ENCODE results near the gene LBR. TPM values are rescaled to one million over a fixed set of nuclear protein-coding genes. Genes with fewer than 3 reads are reported as not detected.

Gene LBR
- total RNA-seq, 1 experiment from 2014 or later = 86.0 TPM

DNA sequence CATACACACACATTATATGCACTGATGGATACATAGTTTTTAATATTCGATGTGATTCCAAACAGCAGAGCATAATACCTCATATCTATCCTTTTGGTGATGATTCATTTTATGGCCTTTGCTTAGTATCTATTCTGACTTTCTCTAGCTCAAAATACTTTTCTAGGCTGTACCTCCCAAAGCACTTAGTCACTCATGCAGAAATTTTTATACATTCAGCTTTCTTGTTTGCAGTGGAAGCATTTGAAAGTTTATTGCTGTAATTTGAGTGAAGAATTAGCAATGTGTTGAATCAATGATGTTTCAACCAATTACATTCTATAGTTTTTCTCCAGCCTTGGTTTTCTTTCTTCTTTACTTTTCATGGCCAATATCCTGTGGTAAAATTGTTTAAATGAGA is 66.7 kb downstream of the LBR start:
- DNase-seq (ENCODE audit: low spot score) = no peak
- no peaks in the 10 kb centered on the region for H3K36me3 Mint-ChIP-seq
- no peak overlapping the region for H3K27ac Mint-ChIP-seq
- H3K27me3 Mint-ChIP-seq (ENCODE audit: low read depth) = peaks cover 23% of the 10 kb centered on the region
- no peaks in the 10 kb centered on the region for H3K4me1 Mint-ChIP-seq
- TF ChIP-seq, protein P1, sequence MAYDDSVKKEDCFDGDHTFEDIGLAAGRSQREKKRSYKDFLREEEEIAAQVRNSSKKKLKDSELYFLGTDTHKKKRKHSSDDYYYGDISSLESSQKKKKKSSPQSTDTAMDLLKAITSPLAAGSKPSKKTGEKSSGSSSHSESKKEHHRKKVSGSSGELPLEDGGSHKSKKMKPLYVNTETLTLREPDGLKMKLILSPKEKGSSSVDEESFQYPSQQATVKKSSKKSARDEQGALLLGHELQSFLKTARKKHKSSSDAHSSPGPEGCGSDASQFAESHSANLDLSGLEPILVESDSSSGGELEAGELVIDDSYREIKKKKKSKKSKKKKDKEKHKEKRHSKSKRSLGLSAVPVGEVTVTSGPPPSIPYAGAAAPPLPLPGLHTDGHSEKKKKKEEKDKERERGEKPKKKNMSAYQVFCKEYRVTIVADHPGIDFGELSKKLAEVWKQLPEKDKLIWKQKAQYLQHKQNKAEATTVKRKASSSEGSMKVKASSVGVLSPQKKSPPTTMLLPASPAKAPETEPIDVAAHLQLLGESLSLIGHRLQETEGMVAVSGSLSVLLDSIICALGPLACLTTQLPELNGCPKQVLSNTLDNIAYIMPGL (CRISPR knock-in tag; IDR thresholded peaks at IDR 0.05) = no peak
- TF ChIP-seq SMAD4 (CRISPR knock-in tag; IDR thresholded peaks at IDR 0.05) = no peak
- TF ChIP-seq ZNF416 (CRISPR knock-in tag; IDR thresholded peaks at IDR 0.05) = no peak
- TF ChIP-seq, protein P2, sequence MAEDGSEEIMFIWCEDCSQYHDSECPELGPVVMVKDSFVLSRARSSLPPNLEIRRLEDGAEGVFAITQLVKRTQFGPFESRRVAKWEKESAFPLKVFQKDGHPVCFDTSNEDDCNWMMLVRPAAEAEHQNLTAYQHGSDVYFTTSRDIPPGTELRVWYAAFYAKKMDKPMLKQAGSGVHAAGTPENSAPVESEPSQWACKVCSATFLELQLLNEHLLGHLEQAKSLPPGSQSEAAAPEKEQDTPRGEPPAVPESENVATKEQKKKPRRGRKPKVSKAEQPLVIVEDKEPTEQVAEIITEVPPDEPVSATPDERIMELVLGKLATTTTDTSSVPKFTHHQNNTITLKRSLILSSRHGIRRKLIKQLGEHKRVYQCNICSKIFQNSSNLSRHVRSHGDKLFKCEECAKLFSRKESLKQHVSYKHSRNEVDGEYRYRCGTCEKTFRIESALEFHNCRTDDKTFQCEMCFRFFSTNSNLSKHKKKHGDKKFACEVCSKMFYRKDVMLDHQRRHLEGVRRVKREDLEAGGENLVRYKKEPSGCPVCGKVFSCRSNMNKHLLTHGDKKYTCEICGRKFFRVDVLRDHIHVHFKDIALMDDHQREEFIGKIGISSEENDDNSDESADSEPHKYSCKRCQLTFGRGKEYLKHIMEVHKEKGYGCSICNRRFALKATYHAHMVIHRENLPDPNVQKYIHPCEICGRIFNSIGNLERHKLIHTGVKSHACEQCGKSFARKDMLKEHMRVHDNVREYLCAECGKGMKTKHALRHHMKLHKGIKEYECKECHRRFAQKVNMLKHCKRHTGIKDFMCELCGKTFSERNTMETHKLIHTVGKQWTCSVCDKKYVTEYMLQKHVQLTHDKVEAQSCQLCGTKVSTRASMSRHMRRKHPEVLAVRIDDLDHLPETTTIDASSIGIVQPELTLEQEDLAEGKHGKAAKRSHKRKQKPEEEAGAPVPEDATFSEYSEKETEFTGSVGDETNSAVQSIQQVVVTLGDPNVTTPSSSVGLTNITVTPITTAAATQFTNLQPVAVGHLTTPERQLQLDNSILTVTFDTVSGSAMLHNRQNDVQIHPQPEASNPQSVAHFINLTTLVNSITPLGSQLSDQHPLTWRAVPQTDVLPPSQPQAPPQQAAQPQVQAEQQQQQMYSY (CRISPR knock-in tag; IDR thresholded peaks at IDR 0.05) = no peak
- H3K9me3 Mint-ChIP-seq = no peaks in the 10 kb centered on the region
- POLR2A ChIA-PET = no interaction called here
- CTCF ChIA-PET = no interaction called here
- no peak for ATAC-seq
- H3K4me3 Mint-ChIP-seq = no peak overlapping the region

DNA sequence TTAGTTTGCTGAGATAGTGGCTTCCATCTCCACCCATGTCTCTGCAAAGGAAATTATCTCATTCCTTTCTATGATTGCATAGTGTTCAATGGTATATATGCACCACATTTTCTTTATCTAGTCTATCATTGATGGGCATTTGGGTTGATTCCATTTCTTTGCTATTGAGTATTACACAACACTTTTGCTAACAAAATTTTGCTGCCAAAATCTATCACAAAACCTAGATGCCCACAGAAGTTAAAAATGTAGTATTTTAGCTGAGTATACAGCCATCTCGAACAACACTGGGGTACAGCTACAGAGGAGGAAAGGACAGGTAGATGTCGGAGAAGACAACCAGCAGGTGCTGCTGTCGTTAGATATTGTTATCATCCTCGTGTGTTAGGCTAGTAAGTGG is 67.7 kb downstream of the LBR start:
- no peaks in the 10 kb centered on the region for H3K4me1 Mint-ChIP-seq
- ATAC-seq = no peak
- H3K36me3 Mint-ChIP-seq = no peaks in the 10 kb centered on the region
- H3K27me3 Mint-ChIP-seq (ENCODE audit: low read depth) = peaks cover 13% of the 10 kb centered on the region
- no peaks in the 10 kb centered on the region for H3K9me3 Mint-ChIP-seq
- ChIA-PET POLR2A (no interaction called here), CTCF (no interaction called here)
- no peak for TF ChIP-seq RORB (CRISPR knock-in tag; IDR thresholded peaks at IDR 0.05)
- TF ChIP-seq NFATC4 (CRISPR knock-in tag; IDR thresholded peaks at IDR 0.05) = no peak
- no peak for TF ChIP-seq IRF2 (CRISPR knock-in tag; IDR thresholded peaks at IDR 0.05; ENCODE audit: borderline replicate concordance, low read depth)
- TF ChIP-seq ESRRA (CRISPR knock-in tag; IDR thresholded peaks at IDR 0.05; ENCODE audit: borderline replicate concordance) = no peak
- TF ChIP-seq, protein P3, sequence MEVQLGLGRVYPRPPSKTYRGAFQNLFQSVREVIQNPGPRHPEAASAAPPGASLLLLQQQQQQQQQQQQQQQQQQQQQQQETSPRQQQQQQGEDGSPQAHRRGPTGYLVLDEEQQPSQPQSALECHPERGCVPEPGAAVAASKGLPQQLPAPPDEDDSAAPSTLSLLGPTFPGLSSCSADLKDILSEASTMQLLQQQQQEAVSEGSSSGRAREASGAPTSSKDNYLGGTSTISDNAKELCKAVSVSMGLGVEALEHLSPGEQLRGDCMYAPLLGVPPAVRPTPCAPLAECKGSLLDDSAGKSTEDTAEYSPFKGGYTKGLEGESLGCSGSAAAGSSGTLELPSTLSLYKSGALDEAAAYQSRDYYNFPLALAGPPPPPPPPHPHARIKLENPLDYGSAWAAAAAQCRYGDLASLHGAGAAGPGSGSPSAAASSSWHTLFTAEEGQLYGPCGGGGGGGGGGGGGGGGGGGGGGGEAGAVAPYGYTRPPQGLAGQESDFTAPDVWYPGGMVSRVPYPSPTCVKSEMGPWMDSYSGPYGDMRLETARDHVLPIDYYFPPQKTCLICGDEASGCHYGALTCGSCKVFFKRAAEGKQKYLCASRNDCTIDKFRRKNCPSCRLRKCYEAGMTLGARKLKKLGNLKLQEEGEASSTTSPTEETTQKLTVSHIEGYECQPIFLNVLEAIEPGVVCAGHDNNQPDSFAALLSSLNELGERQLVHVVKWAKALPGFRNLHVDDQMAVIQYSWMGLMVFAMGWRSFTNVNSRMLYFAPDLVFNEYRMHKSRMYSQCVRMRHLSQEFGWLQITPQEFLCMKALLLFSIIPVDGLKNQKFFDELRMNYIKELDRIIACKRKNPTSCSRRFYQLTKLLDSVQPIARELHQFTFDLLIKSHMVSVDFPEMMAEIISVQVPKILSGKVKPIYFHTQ (CRISPR knock-in tag; IDR thresholded peaks at IDR 0.05) = no peak
- TF ChIP-seq, protein P4, sequence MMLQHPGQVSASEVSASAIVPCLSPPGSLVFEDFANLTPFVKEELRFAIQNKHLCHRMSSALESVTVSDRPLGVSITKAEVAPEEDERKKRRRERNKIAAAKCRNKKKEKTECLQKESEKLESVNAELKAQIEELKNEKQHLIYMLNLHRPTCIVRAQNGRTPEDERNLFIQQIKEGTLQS (CRISPR knock-in tag; conservative IDR thresholded peaks at IDR 0.05) = no peak
- TF ChIP-seq, protein P5, sequence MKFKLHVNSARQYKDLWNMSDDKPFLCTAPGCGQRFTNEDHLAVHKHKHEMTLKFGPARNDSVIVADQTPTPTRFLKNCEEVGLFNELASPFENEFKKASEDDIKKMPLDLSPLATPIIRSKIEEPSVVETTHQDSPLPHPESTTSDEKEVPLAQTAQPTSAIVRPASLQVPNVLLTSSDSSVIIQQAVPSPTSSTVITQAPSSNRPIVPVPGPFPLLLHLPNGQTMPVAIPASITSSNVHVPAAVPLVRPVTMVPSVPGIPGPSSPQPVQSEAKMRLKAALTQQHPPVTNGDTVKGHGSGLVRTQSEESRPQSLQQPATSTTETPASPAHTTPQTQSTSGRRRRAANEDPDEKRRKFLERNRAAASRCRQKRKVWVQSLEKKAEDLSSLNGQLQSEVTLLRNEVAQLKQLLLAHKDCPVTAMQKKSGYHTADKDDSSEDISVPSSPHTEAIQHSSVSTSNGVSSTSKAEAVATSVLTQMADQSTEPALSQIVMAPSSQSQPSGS (CRISPR knock-in tag; IDR thresholded peaks at IDR 0.05; ENCODE audit: borderline replicate concordance, low read depth) = no peak
- TF ChIP-seq, protein P6, sequence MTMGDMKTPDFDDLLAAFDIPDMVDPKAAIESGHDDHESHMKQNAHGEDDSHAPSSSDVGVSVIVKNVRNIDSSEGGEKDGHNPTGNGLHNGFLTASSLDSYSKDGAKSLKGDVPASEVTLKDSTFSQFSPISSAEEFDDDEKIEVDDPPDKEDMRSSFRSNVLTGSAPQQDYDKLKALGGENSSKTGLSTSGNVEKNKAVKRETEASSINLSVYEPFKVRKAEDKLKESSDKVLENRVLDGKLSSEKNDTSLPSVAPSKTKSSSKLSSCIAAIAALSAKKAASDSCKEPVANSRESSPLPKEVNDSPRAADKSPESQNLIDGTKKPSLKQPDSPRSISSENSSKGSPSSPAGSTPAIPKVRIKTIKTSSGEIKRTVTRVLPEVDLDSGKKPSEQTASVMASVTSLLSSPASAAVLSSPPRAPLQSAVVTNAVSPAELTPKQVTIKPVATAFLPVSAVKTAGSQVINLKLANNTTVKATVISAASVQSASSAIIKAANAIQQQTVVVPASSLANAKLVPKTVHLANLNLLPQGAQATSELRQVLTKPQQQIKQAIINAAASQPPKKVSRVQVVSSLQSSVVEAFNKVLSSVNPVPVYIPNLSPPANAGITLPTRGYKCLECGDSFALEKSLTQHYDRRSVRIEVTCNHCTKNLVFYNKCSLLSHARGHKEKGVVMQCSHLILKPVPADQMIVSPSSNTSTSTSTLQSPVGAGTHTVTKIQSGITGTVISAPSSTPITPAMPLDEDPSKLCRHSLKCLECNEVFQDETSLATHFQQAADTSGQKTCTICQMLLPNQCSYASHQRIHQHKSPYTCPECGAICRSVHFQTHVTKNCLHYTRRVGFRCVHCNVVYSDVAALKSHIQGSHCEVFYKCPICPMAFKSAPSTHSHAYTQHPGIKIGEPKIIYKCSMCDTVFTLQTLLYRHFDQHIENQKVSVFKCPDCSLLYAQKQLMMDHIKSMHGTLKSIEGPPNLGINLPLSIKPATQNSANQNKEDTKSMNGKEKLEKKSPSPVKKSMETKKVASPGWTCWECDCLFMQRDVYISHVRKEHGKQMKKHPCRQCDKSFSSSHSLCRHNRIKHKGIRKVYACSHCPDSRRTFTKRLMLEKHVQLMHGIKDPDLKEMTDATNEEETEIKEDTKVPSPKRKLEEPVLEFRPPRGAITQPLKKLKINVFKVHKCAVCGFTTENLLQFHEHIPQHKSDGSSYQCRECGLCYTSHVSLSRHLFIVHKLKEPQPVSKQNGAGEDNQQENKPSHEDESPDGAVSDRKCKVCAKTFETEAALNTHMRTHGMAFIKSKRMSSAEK (CRISPR knock-in tag; IDR thresholded peaks at IDR 0.05; ENCODE audit: borderline replicate concordance) = no peak
- no peak for TF ChIP-seq SMAD4 (CRISPR knock-in tag; IDR thresholded peaks at IDR 0.05)
- TF ChIP-seq ZNF396 (CRISPR knock-in tag; IDR thresholded peaks at IDR 0.05; ENCODE audit: borderline replicate concordance) = no peak
- TF ChIP-seq JUN (CRISPR knock-in tag; IDR thresholded peaks at IDR 0.05) = no peak
- TF ChIP-seq, protein P7, sequence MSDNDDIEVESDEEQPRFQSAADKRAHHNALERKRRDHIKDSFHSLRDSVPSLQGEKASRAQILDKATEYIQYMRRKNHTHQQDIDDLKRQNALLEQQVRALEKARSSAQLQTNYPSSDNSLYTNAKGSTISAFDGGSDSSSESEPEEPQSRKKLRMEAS (CRISPR knock-in tag; IDR thresholded peaks at IDR 0.05) = no peak
- no peak for TF ChIP-seq ELF4 (CRISPR knock-in tag; IDR thresholded peaks at IDR 0.05; ENCODE audit: low read depth)
- TF ChIP-seq, protein P8, sequence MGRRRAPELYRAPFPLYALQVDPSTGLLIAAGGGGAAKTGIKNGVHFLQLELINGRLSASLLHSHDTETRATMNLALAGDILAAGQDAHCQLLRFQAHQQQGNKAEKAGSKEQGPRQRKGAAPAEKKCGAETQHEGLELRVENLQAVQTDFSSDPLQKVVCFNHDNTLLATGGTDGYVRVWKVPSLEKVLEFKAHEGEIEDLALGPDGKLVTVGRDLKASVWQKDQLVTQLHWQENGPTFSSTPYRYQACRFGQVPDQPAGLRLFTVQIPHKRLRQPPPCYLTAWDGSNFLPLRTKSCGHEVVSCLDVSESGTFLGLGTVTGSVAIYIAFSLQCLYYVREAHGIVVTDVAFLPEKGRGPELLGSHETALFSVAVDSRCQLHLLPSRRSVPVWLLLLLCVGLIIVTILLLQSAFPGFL (CRISPR knock-in tag; IDR thresholded peaks at IDR 0.05; ENCODE audit: borderline replicate concordance) = no peak
- no peak overlapping the region for H3K27ac Mint-ChIP-seq
- no peak for DNase-seq (ENCODE audit: low spot score)
- H3K4me3 Mint-ChIP-seq = no peak overlapping the region

Measured in WTC11 (cell line).